Fibroblast of skin of left biceps (primary cell): ENCODE measurements around the gene SEC16A.
"Not testable (repeated sequence)": the region's sequence is repeated elsewhere in the genome, so short reads cannot be mapped to it uniquely, and the experiment has no call there.

ENCODE experiments used
- DNase-seq, 2 experiments: peaks; one replicate each; pipeline ENCODE4 v3.0.0-alpha.2; 2013; ENCODE audit warnings: low read depth in 2 of 2

Gene SEC16A

DNA sequence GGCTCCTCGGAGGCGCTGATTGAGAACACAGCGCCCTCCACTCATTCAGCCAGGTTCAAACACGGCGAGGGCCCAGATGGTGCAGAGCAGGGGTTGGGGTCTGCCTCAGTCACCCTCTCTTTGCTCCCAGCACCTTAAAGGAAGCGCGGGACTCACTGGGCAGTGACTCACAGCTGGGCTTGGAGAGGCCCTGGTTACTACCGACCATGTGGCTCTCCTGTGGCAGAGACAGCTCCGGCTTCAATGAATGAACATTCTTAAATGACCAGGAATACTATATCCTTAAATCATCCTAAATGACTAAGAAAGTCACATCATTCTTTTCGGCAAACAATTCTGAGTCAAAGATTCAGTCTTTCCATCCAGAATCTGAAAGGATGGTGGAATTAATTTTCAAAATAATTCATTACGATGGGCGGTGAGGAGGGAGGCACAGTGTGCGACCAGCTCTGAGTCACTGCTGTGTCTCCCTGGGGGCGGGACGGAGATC, 41.6 kb downstream of the SEC16A start:
- no peak for DNase-seq

DNA sequence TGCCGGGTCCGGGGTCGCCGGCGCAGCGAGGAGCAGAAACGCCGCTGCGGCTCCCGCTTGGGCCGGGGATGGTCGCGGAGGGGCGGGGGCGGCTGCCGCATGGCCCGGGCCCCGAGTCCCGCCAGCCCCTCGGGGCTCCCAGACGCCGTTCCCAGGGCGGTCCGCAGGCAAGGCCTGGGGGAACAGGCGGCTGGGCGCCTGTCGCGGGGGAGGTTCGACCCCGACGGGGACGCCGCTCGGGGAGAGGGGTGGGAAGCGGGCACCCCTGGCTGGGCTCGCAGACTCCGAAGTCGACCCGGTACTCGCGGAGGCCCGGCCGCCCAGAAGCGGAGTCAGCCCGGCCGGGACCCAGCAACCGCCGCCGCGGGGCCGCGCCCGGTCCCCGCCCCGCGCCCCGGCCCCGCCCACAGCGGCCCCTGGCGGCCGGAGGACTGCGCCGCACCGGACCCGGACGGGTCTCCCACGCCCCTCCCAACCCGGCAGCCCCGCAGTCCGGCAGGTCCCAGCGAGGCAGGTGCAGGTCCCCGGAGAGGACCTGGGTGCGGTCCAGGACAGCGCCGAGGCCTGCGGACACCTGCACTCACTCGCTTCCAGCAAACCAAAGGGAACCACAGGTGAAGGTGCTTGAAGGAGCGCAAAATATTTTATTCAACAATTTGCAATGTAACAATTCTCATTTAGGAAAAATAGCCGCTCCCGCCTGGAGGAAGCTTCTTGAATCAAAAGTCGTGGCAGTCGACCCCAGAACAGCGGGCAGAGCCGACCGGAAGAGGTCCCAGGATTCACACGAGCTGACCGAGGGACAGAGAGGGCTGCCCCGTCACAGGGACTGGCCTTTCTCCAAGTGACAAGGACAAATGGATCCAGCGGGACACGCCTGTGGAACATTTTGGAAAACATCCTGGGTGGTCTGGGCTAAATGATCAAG, 43.1 kb downstream of the SEC16A start, which contains the start of gene INPP5E:
Gene INPP5E, minus strand, starts transcription at position 365 of the 928 bp plus-strand sequence. CDS start 426 bp downstream, outside the sequence.
- peak; percentile 25 to 38 for DNase-seq

GRCh38 chr9:136438548-136439480, 44.0 kb downstream of the SEC16A start:
- DNase-seq = no peak

GRCh38 chr9:136437839-136438547, 44.8 kb downstream of the SEC16A start:
- no peak for DNase-seq

GRCh38 chr9:136437430-136437829, 45.4 kb downstream of the SEC16A start:
- peak in 1 of 2 experiments; percentile 3 for DNase-seq

- no peak for DNase-seq
These were observed 46.7 kb downstream of the SEC16A start for GRCh38 chr9:136436055-136436634.

GRCh38 chr9:136434580-136435169, 48.2 kb downstream of the SEC16A start:
- DNase-seq = no peak

DNA sequence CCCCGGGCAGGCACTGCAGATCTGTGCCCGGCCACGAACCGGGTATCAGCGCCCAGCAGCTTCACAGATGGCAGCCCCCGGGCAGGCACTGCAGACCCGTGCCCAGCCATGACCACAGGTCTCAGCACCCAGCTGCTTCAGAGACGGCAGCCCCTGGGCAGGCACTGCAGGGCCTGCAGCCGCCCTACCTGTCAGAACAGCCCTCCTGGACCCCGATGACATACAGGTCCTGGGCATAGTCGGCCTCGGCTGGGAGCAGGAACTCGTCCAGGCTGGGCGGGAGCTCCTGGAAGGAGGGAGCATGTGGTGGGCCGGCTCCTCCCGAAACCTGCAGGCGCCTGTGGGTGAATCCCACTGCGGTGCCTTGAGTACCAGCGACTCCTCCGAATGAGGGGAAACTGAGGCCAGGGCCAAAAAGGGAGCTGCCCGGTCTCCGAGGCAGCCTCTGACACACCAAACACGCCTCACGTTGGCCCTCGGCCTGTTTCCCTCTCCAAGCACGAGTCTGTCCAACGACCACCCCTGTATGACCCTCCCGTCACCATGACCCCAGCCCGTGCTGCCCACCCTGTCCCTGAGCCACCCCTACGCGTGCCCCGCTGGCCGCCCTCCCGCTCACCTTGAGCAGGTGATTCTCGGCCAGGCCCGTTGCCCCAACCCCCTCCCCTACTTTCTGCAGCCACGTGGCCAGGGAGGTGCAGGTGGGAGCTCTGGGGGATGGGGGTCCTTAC, 48.8 kb downstream of the SEC16A start:
- DNase-seq = no peak

GRCh38 chr9:136433043-136433715, 49.7 kb downstream of the SEC16A start:
- no peak for DNase-seq

DNA sequence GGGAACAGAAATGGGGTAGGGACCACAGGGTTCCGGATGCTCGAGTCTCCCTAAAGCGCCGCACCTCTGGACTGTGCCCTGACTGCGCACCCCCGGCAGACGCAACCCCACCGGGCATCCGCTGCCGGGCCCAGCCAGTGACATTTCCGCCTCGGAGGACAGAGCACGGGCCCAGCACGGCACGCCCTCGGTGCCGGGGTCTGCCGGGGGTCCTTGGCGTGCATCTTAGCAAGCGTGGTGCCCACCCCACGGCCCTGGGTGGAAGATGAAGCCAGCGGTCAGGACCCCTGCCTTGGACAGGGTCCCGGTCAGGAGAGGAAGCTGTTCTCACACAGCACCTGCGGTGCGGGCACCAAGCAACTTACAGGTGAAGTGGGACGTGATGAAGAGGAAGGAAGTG, 50.2 kb downstream of the SEC16A start:
- no peak for DNase-seq

DNA sequence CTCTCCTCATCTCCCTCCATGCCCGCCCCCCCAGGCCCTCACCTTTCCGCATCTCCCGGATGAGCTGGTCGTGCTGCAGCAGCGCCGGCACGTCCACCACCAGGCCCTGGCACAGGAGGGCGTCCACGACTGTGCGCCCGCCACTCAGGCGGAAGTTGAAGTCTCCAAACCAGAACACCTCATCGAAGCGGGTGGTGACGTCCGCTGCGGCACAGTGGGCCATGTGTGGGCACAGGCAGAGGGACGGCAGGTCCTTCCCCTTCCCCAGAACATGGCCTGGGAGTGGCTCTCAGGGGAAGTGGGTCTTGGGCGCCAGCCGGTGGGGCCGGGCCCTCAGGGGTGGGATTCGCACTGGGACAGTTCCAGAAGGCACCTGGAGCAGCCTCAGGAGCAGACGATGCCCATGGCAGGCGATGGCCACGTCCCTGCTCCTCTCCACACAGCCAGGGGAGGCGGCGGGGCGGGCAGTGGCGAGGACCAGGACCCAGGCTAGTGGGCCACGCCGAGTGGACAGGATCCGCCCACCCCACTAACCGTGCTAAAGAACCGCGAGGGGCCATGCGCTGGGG, 51.0 kb downstream of the SEC16A start:
- no peak for DNase-seq

GRCh38 chr9:136430588-136431234, 52.1 kb downstream of the SEC16A start:
- no peak for DNase-seq

DNA sequence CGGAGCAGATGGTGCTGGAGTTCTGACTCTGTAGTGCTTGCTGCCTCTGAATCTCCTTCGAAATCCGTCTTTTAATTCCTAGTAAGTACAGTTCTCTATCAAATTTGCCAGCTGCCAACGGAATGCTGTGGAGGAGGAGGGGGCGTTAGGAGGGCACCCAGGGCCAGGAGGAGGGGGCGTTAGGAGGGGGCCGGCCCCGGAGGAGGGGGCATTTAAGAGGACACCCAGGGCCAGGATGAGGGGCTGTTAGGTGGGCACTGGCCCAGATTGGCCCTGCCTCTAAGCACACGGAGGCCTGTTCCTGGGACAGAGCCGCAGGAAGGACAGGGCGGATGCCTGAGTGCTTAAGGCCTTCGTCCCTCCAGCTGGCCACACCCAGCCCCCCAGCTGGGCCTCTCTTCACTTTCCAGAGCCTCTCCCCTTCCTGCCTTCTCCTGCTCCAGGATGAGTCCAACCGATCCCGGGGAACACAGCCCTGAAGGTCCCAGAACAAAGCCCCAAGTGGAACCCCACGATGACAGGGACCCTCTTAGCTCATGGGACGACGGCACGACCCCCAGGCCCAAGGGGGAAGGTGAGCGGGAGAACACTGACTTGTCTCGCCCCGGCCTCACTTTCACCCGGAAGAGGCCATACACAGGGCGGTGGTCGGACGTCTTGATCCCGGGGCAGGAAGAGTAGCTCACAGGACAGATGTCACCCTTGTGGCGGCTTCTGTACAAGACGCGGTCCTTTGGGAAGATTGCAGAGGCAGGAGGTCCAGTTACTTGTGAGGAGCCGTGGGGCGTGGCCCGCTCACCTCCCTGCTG, 53.0 kb downstream of the SEC16A start:
- no peak for DNase-seq

DNA sequence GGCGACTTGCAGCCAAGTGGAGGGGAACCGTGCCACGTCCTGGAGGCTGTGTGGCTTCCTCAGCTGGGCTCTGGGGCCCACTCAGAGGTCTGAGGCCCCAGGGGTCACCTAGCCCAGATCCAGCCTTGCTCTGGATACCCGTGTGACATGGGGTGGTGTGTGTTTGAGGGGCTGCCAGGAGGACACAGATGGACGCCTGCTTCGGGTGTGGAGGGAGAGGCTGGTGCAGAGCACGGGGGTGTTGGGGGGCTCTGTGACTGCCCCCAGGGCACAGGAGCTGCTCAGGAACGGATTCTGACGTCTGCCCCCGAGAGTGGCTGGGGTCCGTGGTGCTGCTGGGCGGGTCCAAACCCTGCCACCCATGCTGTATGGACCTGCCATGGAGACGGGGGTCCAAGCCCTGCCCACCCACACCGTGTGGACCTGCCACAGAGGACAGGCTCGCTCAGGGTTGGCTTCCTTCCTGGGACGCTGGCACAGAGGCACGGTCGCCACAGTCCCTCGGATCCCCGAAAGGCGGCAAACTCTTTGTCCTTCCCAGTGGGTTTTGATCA, 53.7 kb downstream of the SEC16A start:
- DNase-seq = no peak

- no peak for DNase-seq
These were observed 56.1 kb downstream of the SEC16A start for GRCh38 chr9:136426787-136427186.

DNA sequence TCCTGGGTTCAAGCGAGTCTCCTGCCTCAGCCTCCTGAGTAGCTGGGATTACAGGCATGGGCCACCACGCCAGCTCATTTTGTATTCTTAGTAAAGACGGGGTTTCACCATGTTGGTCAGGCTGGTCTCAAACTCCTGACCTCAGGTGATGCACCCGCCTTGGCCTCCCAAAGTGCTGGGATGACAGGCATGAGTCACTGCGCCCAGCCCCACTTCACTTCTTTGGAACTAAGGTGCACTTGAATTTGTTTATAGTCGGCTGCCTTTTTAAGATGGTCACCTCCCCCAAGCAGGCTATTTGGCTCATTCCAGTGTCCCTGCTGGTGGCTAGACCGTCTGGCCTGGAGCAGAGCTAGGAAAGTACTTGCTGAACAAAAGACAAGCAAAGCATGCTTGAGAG, 57.5 kb downstream of the SEC16A start:
- not testable (repeated sequence) for DNase-seq

DNA sequence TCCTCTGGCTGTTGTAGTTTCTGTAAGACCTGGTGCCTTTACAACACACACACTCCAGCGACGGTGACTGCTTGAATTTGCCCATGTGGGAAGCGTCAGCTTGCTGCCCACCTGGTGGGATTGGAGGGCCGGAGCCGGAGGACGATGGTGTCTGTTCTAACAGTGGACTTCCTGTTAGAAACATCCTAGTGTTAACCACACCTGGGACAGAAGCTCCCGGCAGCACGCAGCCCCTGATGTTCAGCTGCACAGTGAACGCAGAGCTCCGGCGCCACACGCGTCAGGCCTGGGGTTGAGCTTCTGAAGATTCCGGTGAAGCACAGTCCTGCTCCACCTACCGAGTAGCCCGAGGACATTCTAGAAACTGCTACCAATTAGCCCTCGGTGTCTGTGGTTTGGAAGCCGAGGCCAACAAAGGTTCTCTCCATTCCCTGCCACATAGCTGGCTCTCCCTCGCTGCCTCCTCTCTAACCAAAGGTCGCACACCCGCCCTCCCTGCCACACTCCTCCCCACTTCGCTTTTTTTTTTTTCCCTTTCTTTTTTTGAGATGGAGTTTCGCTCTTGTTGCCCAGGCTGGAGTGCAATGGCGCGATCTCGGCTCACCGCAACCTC, 58.0 kb downstream of the SEC16A start:
- DNase-seq = no peak
